IMR-90 (cell line): ENCODE results near the gene TRIM37. TPM values are rescaled to one million over a fixed set of nuclear protein-coding genes. Genes with fewer than 3 reads are reported as not detected.

Experiments
- ATAC-seq: fragments of 200-7000 bp; cut with Tn5 transposase; 2 replicates; pipeline ENCODE4 v1.9.1; 2020; ENCODE audit warnings: low read depth, mild to moderate bottlenecking, moderate library complexity
- BruUV-seq: library from RNA; stranded (reverse); fragments of 400-500 nt; replicated peaks from 2 replicates; lab custom pipeline; 2021; lab: Mats Ljungman, UMichigan
- CTCF ChIA-PET: fragments of 300-600 bp; formaldehyde crosslinking; extraction: SDS; loops from one replicate; lab custom pipeline; 2021; ENCODE audit warnings: antibody characterized with exemption; lab: Yijun Ruan, JAX
- POLR2A ChIA-PET: fragments of 300-600 bp; sonication (Branson Sonifier 250); formaldehyde crosslinking; loops from one replicate; lab custom pipeline; 2022; ENCODE audit warnings: antibody characterized with exemption; ENCODE audit not compliant: unreplicated experiment; lab: Charles Lee
- DNase-seq: peaks from one replicate; pipeline ENCODE4 v3.0.0; 2013
- H2AFZ ChIP-seq: replicated peaks from 2 replicates; pipeline ENCODE3; 2013; ENCODE audit warnings: low read length, mild to moderate bottlenecking; ENCODE audit not compliant: poor library complexity
- H2AK5ac ChIP-seq: 2 replicates; pipeline ENCODE4 v1.6.1; 2013; ENCODE audit warnings: low read depth, low read length, inconsistent platforms
- H2AK9ac ChIP-seq: replicated peaks from 2 replicates; pipeline ENCODE3; 2013; ENCODE audit warnings: mild to moderate bottlenecking, low read depth, low read length, moderate library complexity; ENCODE audit not compliant: poor library complexity
- H2BK120ac ChIP-seq: 2 replicates; pipeline ENCODE4 v1.6.1; 2013; ENCODE audit warnings: low read depth, low read length, inconsistent platforms
- H2BK15ac ChIP-seq: 3 replicates; pipeline ENCODE4 v1.6.1; 2013; ENCODE audit warnings: low read depth, low read length, inconsistent platforms
- H2BK20ac ChIP-seq: 2 replicates; pipeline ENCODE4 v1.6.1; 2013; ENCODE audit warnings: low read depth, mild to moderate bottlenecking, inconsistent platforms, low read length, moderate library complexity
- H2BK5ac ChIP-seq: 2 replicates; pipeline ENCODE4 v1.6.1; 2013; ENCODE audit warnings: mild to moderate bottlenecking, low read depth, low read length, inconsistent platforms; ENCODE audit not compliant: poor library complexity, severe bottlenecking
- H3K14ac ChIP-seq: replicated peaks from 2 replicates; pipeline ENCODE4 v1.6.1; 2013; ENCODE audit warnings: low read depth, low read length, inconsistent platforms
- H3K18ac ChIP-seq: 2 replicates; pipeline ENCODE4 v1.6.1; 2013; ENCODE audit warnings: low read depth, low read length, control low read depth
- H3K23ac ChIP-seq: 2 replicates; pipeline ENCODE4 v1.6.1; 2013; ENCODE audit warnings: low read depth, low read length, inconsistent platforms
- H3K27ac ChIP-seq: 2 replicates; pipeline ENCODE4 v1.5.1; 2013; ENCODE audit warnings: mild to moderate bottlenecking, control low read depth, low read length; ENCODE audit not compliant: insufficient read depth
- H3K27me3 ChIP-seq: 2 replicates; pipeline ENCODE4 v1.6.1; 2013; ENCODE audit warnings: low read length; ENCODE audit not compliant: control insufficient read depth, insufficient read depth
- H3K36me3 ChIP-seq: 2 replicates; pipeline ENCODE4 v1.6.1; 2013; ENCODE audit warnings: low read length, mixed read lengths; ENCODE audit not compliant: control insufficient read depth, insufficient read depth
- H3K4ac ChIP-seq: 2 replicates; pipeline ENCODE4 v1.6.1; 2013; ENCODE audit warnings: low read depth, low read length, inconsistent platforms
- H3K4me1 ChIP-seq: 2 replicates; pipeline ENCODE4 v1.6.1; 2013; ENCODE audit warnings: low read length, mixed read lengths; ENCODE audit not compliant: control insufficient read depth, insufficient read depth
- H3K4me2 ChIP-seq: 2 replicates; pipeline ENCODE4 v1.6.1; 2013; ENCODE audit warnings: low read depth, mild to moderate bottlenecking, control low read depth, low read length, moderate library complexity
- H3K4me3 ChIP-seq: 2 replicates; pipeline ENCODE4 v1.5.1; 2013; ENCODE audit warnings: low read depth, mild to moderate bottlenecking, control low read depth, low read length, moderate library complexity; ENCODE audit not compliant: insufficient read depth
- H3K56ac ChIP-seq: 2 replicates; pipeline ENCODE4 v1.6.1; 2013; ENCODE audit warnings: low read length, inconsistent platforms; ENCODE audit not compliant: insufficient read depth; ENCODE audit errors: extremely low read depth
- H3K79me1 ChIP-seq, 2 experiments: 2 replicates each; pipeline ENCODE4 v1.6.1; 2013; ENCODE audit warnings: low read length in 2 of 2, inconsistent platforms in 1 of 2, low read depth in 1 of 2
- H3K9ac ChIP-seq: 2 replicates; pipeline ENCODE4 v1.6.1; 2013; ENCODE audit warnings: low read depth, low read length, control low read depth
- H3K9me1 ChIP-seq: 2 replicates; pipeline ENCODE4 v1.6.1; 2013; ENCODE audit warnings: low read length, inconsistent platforms; ENCODE audit not compliant: insufficient read depth
- H3K9me3 ChIP-seq: 2 replicates; pipeline ENCODE4 v1.6.1; 2013; ENCODE audit warnings: low read length; ENCODE audit not compliant: control insufficient read depth, insufficient read depth
- H4K20me1 ChIP-seq: 2 replicates; pipeline ENCODE4 v1.6.1; 2013; ENCODE audit warnings: low read length, inconsistent platforms; ENCODE audit not compliant: insufficient read depth
- H4K5ac ChIP-seq: 2 replicates; pipeline ENCODE4 v1.6.1; 2013; ENCODE audit warnings: mild to moderate bottlenecking, low read depth, low read length, control low read depth
- H4K8ac ChIP-seq, 2 experiments: 2 replicates each; pipeline ENCODE4 v1.6.1; 2013; ENCODE audit warnings: low read depth in 2 of 2, low read length in 2 of 2, control low read depth in 1 of 2, inconsistent platforms in 1 of 2
- H4K91ac ChIP-seq: 2 replicates; pipeline ENCODE4 v1.6.1; 2013; ENCODE audit warnings: low read depth, low read length, inconsistent platforms; ENCODE audit not compliant: insufficient read depth
- CTCF ChIP-seq: conservative IDR thresholded peaks from 2 replicates; pipeline ENCODE4 v1.5.1; 2012; ENCODE audit warnings: mild to moderate bottlenecking, low read depth, low read length, improper control_type of control experiment
- FOS ChIP-seq: fragments of 150-350 bp; IDR thresholded peaks from 2 replicates; pipeline ENCODE4 v1.6.1; 2016; ENCODE audit warnings: low read depth, low read length
- WGBS, 2 experiments: methylation state at CpG; one replicate each; pipeline versions ENCODE4 v1.1.5 to v1.1.7; 2013; ENCODE audit warnings: missing lambda C conversion rate in 2 of 2; ENCODE audit not compliant: insufficient read length in 1 of 2; ENCODE audit errors: extremely low coverage in 2 of 2; 5-methylcytosine and 5-hydroxymethylcytosine counted together
- dilution Hi-C: fragments of 300-500 bp; cut with HindIII; formaldehyde crosslinking; loops from one replicate; pipeline ENCODE4 v1.14.3; 2018; ENCODE audit warnings: low sequenced_read_pairs; ENCODE audit not compliant: unreplicated experiment
- in situ Hi-C: fragments of 300-500 bp; cut with MboI; formaldehyde crosslinking; loops from 3 replicates; pipeline ENCODE4 v1.14.3; 2019; ENCODE audit warnings: low sequenced_read_pairs, inconsistent platforms, mixed read lengths
- intact Hi-C: fragments of 100-400 bp; cut with micrococcal nuclease; formaldehyde crosslinking; loops from 2 replicates; pipeline ENCODE4 v1.10.0; 2022
- polyA plus RNA-seq, 3 experiments: library from polyadenylated mRNA; depleted of rRNA; stranded (reverse); fragments of >200 nt; gene quantifications; 2 replicates each; pipeline ENCODE4 v1.2.3, GENCODE V29; 2012; ENCODE audit warnings: low replicate concordance in 1 of 3
- total RNA-seq: library from RNA; depleted of rRNA; stranded (reverse); fragments of >200 nt; gene quantifications from 2 replicates; pipeline ENCODE4 v1.2.3, GENCODE V29; 2012

The TRIM37 gene
- total and polyA plus RNA-seq, 2 of the 4 experiments (the other 2 are of a cell fraction) = 12.1 to 24.9 TPM

- H2BK20ac ChIP-seq = no peak overlapping the region
- H3K9ac ChIP-seq = no peak overlapping the region
- H3K14ac ChIP-seq = no peak overlapping the region; the same call in 1 of the 2 replicates
- H4K5ac ChIP-seq = no peak overlapping the region
- ChIA-PET POLR2A (no interaction called here), CTCF (no interaction called here)
- no peak overlapping the region; the same call in 2 of the 3 replicates for H2BK15ac ChIP-seq
- no peak overlapping the region for H2AK5ac ChIP-seq
- dilution Hi-C loops = no loop called here
- peaks cover 12% of the 10 kb centered on the region for H3K4me1 ChIP-seq
- H3K9me3 ChIP-seq = no peaks in the 10 kb centered on the region
- ATAC-seq = peak; percentile 50
- TF ChIP-seq FOS (peak; percentile 40; the same call in 1 of the 2 replicates), CTCF (no peak)
- H3K79me1 ChIP-seq = peaks cover 4 to 6% of the 10 kb centered on the region in 2 experiments; a peak in 1 of 4 replicates
- H4K91ac ChIP-seq = peak overlapping the region; percentile 26; the same call in 1 of the 2 replicates
- H3K4me2 ChIP-seq = peak overlapping the region; percentile 30
- intact Hi-C loops = no loop called here
- H2AK9ac ChIP-seq = no peak overlapping the region
- 0 out of 4 replicates have a peak overlapping the region, but pooled peaks of 1 of the 2 experiments have one; percentile 27 for H4K8ac ChIP-seq
- H3K4me3 ChIP-seq = no peak overlapping the region
- H2AFZ ChIP-seq = no peak overlapping the region
- WGBS, 2 experiments = no CpG with 5 or more reads among the region's 7 CpGs
- BruUV-seq = no TSS peak
- peak overlapping the region; percentile 16; the same call in 1 of the 2 replicates for H2BK120ac ChIP-seq
- no peaks in the 10 kb centered on the region; the same call in 1 of the 2 replicates for H3K9me1 ChIP-seq
- in situ Hi-C loops = loop anchor here (5.0 kb wide), 1 partner anchor 476 kb away; no protein-coding TSS in a partner anchor
- H3K18ac ChIP-seq = peak overlapping the region; percentile 66; the same call in 1 of the 2 replicates
- H3K27me3 ChIP-seq = no peaks in the 10 kb centered on the region
- H4K20me1 ChIP-seq = no peaks in the 10 kb centered on the region
- peak overlapping the region; percentile 17 for H2BK5ac ChIP-seq
- no peak overlapping the region for H3K27ac ChIP-seq
- H3K36me3 ChIP-seq = peaks cover 3% of the 10 kb centered on the region
- no peak overlapping the region for H3K56ac ChIP-seq
- peak overlapping the region; percentile 51 for H3K4ac ChIP-seq
- peak overlapping the region; percentile 48 for H3K23ac ChIP-seq
- peak; percentile 40 for DNase-seq
These were observed 108.7 kb downstream of the TRIM37 start for GRCh38 chr17:58997756-58998553.
